K562 (cell line): ENCODE data around the gene HEXD. TPM values are rescaled to one million over a fixed set of nuclear protein-coding genes. Genes with fewer than 3 reads are reported as not detected.

ENCODE experiments used
- ATAC-seq: fragments of 200-7000 bp; cut with Tn5 transposase; 3 replicates; pipeline ENCODE4 v1.9.1; 2020; ENCODE audit warnings: moderate library complexity
- BruUV-seq: library from RNA; stranded (reverse); fragments of 400-500 nt; replicated peaks from 2 replicates; lab custom pipeline; 2021; lab: Mats Ljungman, UMichigan
- CTCF ChIA-PET: fragments of 300-600 bp; formaldehyde crosslinking; extraction: SDS; loops from one replicate; lab custom pipeline; 2021; ENCODE audit warnings: low intra/inter-chr PET ratio; lab: Yijun Ruan, JAX
- POLR2A ChIA-PET: fragments of 300-600, 350-650 bp; sonication (Branson Sonifier 250); formaldehyde crosslinking; extraction: SDS; loops from one replicate; lab custom pipeline; 2021; ENCODE audit warnings: antibody characterized with exemption, inconsistent platforms; lab: Yijun Ruan, JAX
- DNase-seq, 4 experiments: peaks; one replicate each; pipeline versions ENCODE4 v3.0.0 to v3.0.0-alpha.2; 2011 to 2018; ENCODE audit warnings: low spot score in 3 of 4, mixed read lengths in 3 of 4; ENCODE audit errors: extremely low read depth in 1 of 4
- FAIRE-seq: peaks from 2 replicates; lab custom pipeline; 2011; peaks lifted over from hg19 to GRCh38; lab: Jason Lieb, UNC
- H2AFZ ChIP-seq: 2 replicates; pipeline ENCODE4 v1.6.0; 2011; ENCODE audit warnings: low read depth, low read length, control low read depth, inconsistent platforms
- H3K27ac ChIP-seq: fragments of 200-600 bp; 3 replicates; pipeline ENCODE4 v1.8.0; 2011; ENCODE audit warnings: low read depth, mild to moderate bottlenecking, control low read depth, inconsistent platforms, low read length, moderate library complexity, mixed read lengths; ENCODE audit errors: extremely low read depth
- H3K27me3 ChIP-seq, 2 experiments: fragments of 300-600 bp in 1 of 2; 2 replicates in 1 of 2; 3 replicates in 1 of 2; pipeline versions ENCODE4 v1.6.0 to v1.8.0; 2011; ENCODE audit warnings: inconsistent platforms in 2 of 2, low read length in 2 of 2, mild to moderate bottlenecking in 1 of 2, mixed read lengths in 1 of 2, moderate library complexity in 1 of 2; ENCODE audit not compliant: control insufficient read depth in 2 of 2, insufficient read depth in 2 of 2
- H3K36me3 ChIP-seq: fragments of 300-600 bp; 3 replicates; pipeline ENCODE4 v1.8.0; 2011; ENCODE audit warnings: mild to moderate bottlenecking, low read length, inconsistent platforms; ENCODE audit not compliant: control insufficient read depth, insufficient read depth
- H3K4me1 ChIP-seq, 2 experiments: fragments of 200-600 bp in 1 of 2; replicated peaks in 1 of 2; 2 replicates in 1 of 2; 3 replicates in 1 of 2; pipeline versions ENCODE4 v1.5.1 to v1.8.0; 2011; ENCODE audit warnings: inconsistent platforms in 2 of 2, low read length in 2 of 2, mild to moderate bottlenecking in 1 of 2, mixed read lengths in 1 of 2, moderate library complexity in 1 of 2; ENCODE audit not compliant: control insufficient read depth in 2 of 2, insufficient read depth in 2 of 2
- H3K4me2 ChIP-seq: 2 replicates; pipeline ENCODE4 v1.6.1; 2011; ENCODE audit warnings: low read length, control low read depth, inconsistent platforms, mixed read lengths; ENCODE audit not compliant: insufficient read depth
- H3K4me3 ChIP-seq: fragments of 200-600 bp; sonication (generic), shearing (Covaris generic); 2 replicates; pipeline ENCODE4 v1.5.1; 2016; ENCODE audit warnings: control low read depth, inconsistent platforms
- H3K79me2 ChIP-seq: fragments of 200-600 bp; 3 replicates; pipeline ENCODE4 v1.8.0; 2011; ENCODE audit warnings: low read length, inconsistent platforms; ENCODE audit not compliant: control insufficient read depth, insufficient read depth
- H3K9ac ChIP-seq, 2 experiments: 2 replicates each; pipeline versions ENCODE4 v1.6.0 to v1.6.1; 2011; ENCODE audit warnings: low read depth in 2 of 2, low read length in 2 of 2, control low read depth in 1 of 2, inconsistent platforms in 1 of 2, mild to moderate bottlenecking in 1 of 2, mixed read lengths in 1 of 2; ENCODE audit not compliant: insufficient read depth in 1 of 2
- H3K9me1 ChIP-seq: one replicate; pipeline ENCODE4 v1.6.0; 2011; ENCODE audit warnings: inconsistent platforms, mild to moderate bottlenecking, low read length, moderate library complexity; ENCODE audit not compliant: control insufficient read depth, insufficient read depth
- H3K9me3 ChIP-seq: replicated peaks from 2 replicates; pipeline ENCODE4 v1.5.1; 2011; ENCODE audit warnings: low read depth, low read length, inconsistent platforms; ENCODE audit not compliant: control insufficient read depth, insufficient read depth
- H4K20me1 ChIP-seq: replicated peaks from 2 replicates; pipeline ENCODE4 v1.6.1; 2011; ENCODE audit warnings: low read length, inconsistent platforms, mixed read lengths; ENCODE audit not compliant: control insufficient read depth, insufficient read depth
- C11orf30 ChIP-seq: fragments of 450-650 bp; IDR thresholded peaks from 2 replicates; pipeline ENCODE4 v1.6.1; 2016; ENCODE audit warnings: low read depth, mild to moderate bottlenecking
- CREB1 ChIP-seq, 2 experiments: sonication (generic) in 1 of 2; formaldehyde crosslinking in 1 of 2; IDR thresholded peaks; 2 replicates each; pipeline versions ENCODE4 v1.6.1 to v1.8.0; 2012 to 2022; ENCODE audit warnings: inconsistent platforms in 1 of 2, mild to moderate bottlenecking in 1 of 2, missing genetic modification reagents in 1 of 2, moderate library complexity in 1 of 2
- E2F5 ChIP-seq: sonication (generic); formaldehyde crosslinking; IDR thresholded peaks from 2 replicates; pipeline ENCODE4 v1.8.0; 2022; ENCODE audit warnings: mild to moderate bottlenecking, missing genetic modification reagents
- ETV6 ChIP-seq, 3 experiments: fragments of 150-350 bp in 1 of 3; sonication (generic) in 1 of 3; formaldehyde crosslinking in 1 of 3; IDR thresholded peaks; 2 replicates each; pipeline versions ENCODE4 v1.6.1 to v1.8.0; 2014 to 2022; ENCODE audit warnings: borderline replicate concordance in 2 of 3, low read depth in 2 of 3, antibody characterized with exemption in 1 of 3, low read length in 1 of 3, mild to moderate bottlenecking in 1 of 3, missing genetic modification reagents in 1 of 3
- HMG20B ChIP-seq: fragments of 250-450 bp; sonication (Bioruptor Pico); IDR thresholded peaks from 2 replicates; pipeline ENCODE4 v1.5.0; 2021; ENCODE audit warnings: mild to moderate bottlenecking
- IFI16 ChIP-seq: fragments of 250-450 bp; sonication (Bioruptor Pico); IDR thresholded peaks from 2 replicates; pipeline ENCODE4 v2.1.2; 2022; ENCODE audit warnings: mild to moderate bottlenecking, inconsistent platforms
- NCOR1 ChIP-seq: fragments of 450-650 bp; IDR thresholded peaks from 2 replicates; pipeline ENCODE4 v1.6.1; 2016; ENCODE audit warnings: mild to moderate bottlenecking, moderate library complexity
- RB1 ChIP-seq: fragments of 450-650 bp; IDR thresholded peaks from 2 replicates; pipeline ENCODE4 v1.6.1; 2017; ENCODE audit warnings: low read depth, mild to moderate bottlenecking
- RBM39 ChIP-seq: fragments of 200-400 bp; formaldehyde crosslinking; optimal IDR thresholded peaks from 2 replicates; pipeline ENCODE3; 2018; ENCODE audit warnings: low read depth, low read length
- RFX5 ChIP-seq: IDR thresholded peaks from 2 replicates; pipeline ENCODE4 v1.6.1; 2011; ENCODE audit warnings: low read depth, mild to moderate bottlenecking, improper control_type of control experiment, low read length
- ZC3H11A ChIP-seq: IDR thresholded peaks from 2 replicates; pipeline ENCODE4 v1.6.1; 2012; ENCODE audit warnings: low read depth, low read length, improper control_type of control experiment
- ZNF77 ChIP-seq: fragments of 250-450 bp; sonication (Bioruptor Pico); IDR thresholded peaks from 2 replicates; pipeline ENCODE4 v1.5.0; 2020
- WGBS: fragments of 100-300 bp; shearing (Covaris generic); methylation state at CpG from one replicate; pipeline ENCODE4 v1.1.6; 2016; ENCODE audit warnings: low coverage, mixed read lengths; ENCODE audit not compliant: insufficient coverage; ENCODE audit errors: missing lambda C conversion rate; 5-methylcytosine and 5-hydroxymethylcytosine counted together
- in situ Hi-C: fragments of 300-500 bp; cut with MboI; formaldehyde crosslinking; loops from 4 replicates; pipeline ENCODE4 v1.15.0; 2018; ENCODE audit warnings: inconsistent platforms, mixed read lengths
- intact Hi-C: fragments of 100-400 bp; cut with micrococcal nuclease; formaldehyde crosslinking; loops from 2 replicates; pipeline ENCODE4 v1.14.2; 2022
- polyA plus RNA-seq, 8 experiments: library from polyadenylated mRNA; depleted of rRNA in 4 of 8; stranded (reverse) in 5 of 8; unstranded in 3 of 8; fragments of >200 nt; fragmentation: Nextera tagmentation in 2 of 8; fragmentation: Illumina TruSeq in 1 of 8; extraction: Ambion mirVana in 2 of 8; extraction: Trizol in 1 of 8; gene quantifications; 2 replicates each; pipeline versions ENCODE4 v1.2.1 to v1.2.3, GENCODE V29; 2011 to 2014; ENCODE audit warnings: inconsistent platforms in 1 of 8, missing spikeins in 1 of 8
- total RNA-seq, 7 experiments: library from RNA; depleted of rRNA in 6 of 7; stranded (reverse); fragments of >200 nt in 6 of 7; fragmentation: Illumina TruSeq in 2 of 7; extraction: Trizol in 2 of 7; gene quantifications; 2 replicates each; pipeline versions ENCODE4 v1.2.1 to v1.2.3, GENCODE V29; 2011 to 2021; ENCODE audit warnings: low replicate concordance in 1 of 7
- TF ChIP-seq, protein P1 (sequence below): fragments of 250-450 bp; sonication (Bioruptor Pico); IDR thresholded peaks from 2 replicates; pipeline ENCODE4 v1.5.0; 2020; ENCODE audit warnings: mild to moderate bottlenecking, borderline replicate concordance
- TF ChIP-seq, protein P2 (sequence below): fragments of 250-450 bp; sonication (Bioruptor Pico); IDR thresholded peaks from 2 replicates; pipeline ENCODE4 v1.9.0; 2021; ENCODE audit warnings: mild to moderate bottlenecking, inconsistent platforms
- TF ChIP-seq, protein P3 (sequence below): fragments of 150-350 bp; conservative IDR thresholded peaks from 2 replicates; pipeline ENCODE4 v1.6.1; 2014; ENCODE audit warnings: low read length

The HEXD gene
- total and polyA plus RNA-seq, 9 of the 15 experiments (the other 6 are each of a cell fraction or from before 2014, with no cell fraction given) = 1.0 to 25.3 (median 10.0) TPM

- intact Hi-C loops = no loop called here
- 8% methylated on average over 3 of the region's 3 CpGs for WGBS
- TF ChIP-seq RB1 = no peak
- TF ChIP-seq RBM39 = no peak
- no peak for TF ChIP-seq ETV6 (IDR thresholded peaks at IDR 0.05; ENCODE audit: borderline replicate concordance in 1 of 2, low read depth in 2 of 2, low read length in 1 of 2)
- no peak for TF ChIP-seq ETV6 (CRISPR knock-in tag; IDR thresholded peaks at IDR 0.05; ENCODE audit: borderline replicate concordance)
- no peak for TF ChIP-seq HMG20B (CRISPR knock-in tag)
- TF ChIP-seq ZC3H11A = no peak
- no peak for TF ChIP-seq IFI16
- TF ChIP-seq C11orf30 = no peak
- TF ChIP-seq NCOR1 = no peak
- no peak for TF ChIP-seq RFX5
- TF ChIP-seq, protein P1, sequence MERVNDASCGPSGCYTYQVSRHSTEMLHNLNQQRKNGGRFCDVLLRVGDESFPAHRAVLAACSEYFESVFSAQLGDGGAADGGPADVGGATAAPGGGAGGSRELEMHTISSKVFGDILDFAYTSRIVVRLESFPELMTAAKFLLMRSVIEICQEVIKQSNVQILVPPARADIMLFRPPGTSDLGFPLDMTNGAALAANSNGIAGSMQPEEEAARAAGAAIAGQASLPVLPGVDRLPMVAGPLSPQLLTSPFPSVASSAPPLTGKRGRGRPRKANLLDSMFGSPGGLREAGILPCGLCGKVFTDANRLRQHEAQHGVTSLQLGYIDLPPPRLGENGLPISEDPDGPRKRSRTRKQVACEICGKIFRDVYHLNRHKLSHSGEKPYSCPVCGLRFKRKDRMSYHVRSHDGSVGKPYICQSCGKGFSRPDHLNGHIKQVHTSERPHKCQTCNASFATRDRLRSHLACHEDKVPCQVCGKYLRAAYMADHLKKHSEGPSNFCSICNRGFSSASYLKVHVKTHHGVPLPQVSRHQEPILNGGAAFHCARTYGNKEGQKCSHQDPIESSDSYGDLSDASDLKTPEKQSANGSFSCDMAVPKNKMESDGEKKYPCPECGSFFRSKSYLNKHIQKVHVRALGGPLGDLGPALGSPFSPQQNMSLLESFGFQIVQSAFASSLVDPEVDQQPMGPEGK = no peak
- TF ChIP-seq E2F5 (CRISPR knock-in tag) = no peak
- TF ChIP-seq, protein P2, sequence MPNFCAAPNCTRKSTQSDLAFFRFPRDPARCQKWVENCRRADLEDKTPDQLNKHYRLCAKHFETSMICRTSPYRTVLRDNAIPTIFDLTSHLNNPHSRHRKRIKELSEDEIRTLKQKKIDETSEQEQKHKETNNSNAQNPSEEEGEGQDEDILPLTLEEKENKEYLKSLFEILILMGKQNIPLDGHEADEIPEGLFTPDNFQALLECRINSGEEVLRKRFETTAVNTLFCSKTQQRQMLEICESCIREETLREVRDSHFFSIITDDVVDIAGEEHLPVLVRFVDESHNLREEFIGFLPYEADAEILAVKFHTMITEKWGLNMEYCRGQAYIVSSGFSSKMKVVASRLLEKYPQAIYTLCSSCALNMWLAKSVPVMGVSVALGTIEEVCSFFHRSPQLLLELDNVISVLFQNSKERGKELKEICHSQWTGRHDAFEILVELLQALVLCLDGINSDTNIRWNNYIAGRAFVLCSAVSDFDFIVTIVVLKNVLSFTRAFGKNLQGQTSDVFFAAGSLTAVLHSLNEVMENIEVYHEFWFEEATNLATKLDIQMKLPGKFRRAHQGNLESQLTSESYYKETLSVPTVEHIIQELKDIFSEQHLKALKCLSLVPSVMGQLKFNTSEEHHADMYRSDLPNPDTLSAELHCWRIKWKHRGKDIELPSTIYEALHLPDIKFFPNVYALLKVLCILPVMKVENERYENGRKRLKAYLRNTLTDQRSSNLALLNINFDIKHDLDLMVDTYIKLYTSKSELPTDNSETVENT (CRISPR knock-in tag) = no peak
- no peak for TF ChIP-seq ZNF77 (CRISPR knock-in tag)
- no peak for TF ChIP-seq CREB1 (IDR thresholded peaks at IDR 0.05)
- no peak for TF ChIP-seq CREB1 (CRISPR knock-in tag; IDR thresholded peaks at IDR 0.05)
- TF ChIP-seq, protein P3, sequence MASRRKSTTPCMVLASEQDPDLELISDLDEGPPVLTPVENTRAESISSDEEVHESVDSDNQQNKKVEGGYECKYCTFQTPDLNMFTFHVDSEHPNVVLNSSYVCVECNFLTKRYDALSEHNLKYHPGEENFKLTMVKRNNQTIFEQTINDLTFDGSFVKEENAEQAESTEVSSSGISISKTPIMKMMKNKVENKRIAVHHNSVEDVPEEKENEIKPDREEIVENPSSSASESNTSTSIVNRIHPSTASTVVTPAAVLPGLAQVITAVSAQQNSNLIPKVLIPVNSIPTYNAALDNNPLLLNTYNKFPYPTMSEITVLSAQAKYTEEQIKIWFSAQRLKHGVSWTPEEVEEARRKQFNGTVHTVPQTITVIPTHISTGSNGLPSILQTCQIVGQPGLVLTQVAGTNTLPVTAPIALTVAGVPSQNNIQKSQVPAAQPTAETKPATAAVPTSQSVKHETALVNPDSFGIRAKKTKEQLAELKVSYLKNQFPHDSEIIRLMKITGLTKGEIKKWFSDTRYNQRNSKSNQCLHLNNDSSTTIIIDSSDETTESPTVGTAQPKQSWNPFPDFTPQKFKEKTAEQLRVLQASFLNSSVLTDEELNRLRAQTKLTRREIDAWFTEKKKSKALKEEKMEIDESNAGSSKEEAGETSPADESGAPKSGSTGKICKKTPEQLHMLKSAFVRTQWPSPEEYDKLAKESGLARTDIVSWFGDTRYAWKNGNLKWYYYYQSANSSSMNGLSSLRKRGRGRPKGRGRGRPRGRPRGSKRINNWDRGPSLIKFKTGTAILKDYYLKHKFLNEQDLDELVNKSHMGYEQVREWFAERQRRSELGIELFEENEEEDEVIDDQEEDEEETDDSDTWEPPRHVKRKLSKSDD = no peak
Observed at GRCh38 chr17:82452162-82452561, 34.0 kb downstream of the HEXD start.

More at GRCh38 chr17:82452162-82452561, 34.0 kb downstream of the HEXD start:
- Histone ChIP-seq H3K79me2 (peaks cover 27% of the 10 kb centered on the region), H3K9me3 (no peaks in the 10 kb centered on the region), H3K27me3 (no peaks in the 10 kb centered on the region), H3K9ac (no peak overlapping the region), H4K20me1 (no peaks in the 10 kb centered on the region), H3K27ac (no peak overlapping the region), H3K4me3 (no peak overlapping the region), H3K9me1 (no peaks in the 10 kb centered on the region), H3K4me1 (peaks cover 36 to 51% of the 10 kb centered on the region in 2 experiments), H3K4me2 (no peak overlapping the region; the same call in 1 of the 2 replicates), H3K36me3 (peaks cover 10% of the 10 kb centered on the region; the same call in 2 of the 3 replicates), H2AFZ (no peak overlapping the region)
- DNase-seq (no peak), FAIRE-seq (no peak), ATAC-seq (no peak)
- in situ Hi-C loops = no loop called here
- ChIA-PET CTCF (no interaction called here), POLR2A (interaction anchor here (0.5 kb wide), 1 partner anchor 440 kb away, joined by 3 read pairs; no protein-coding TSS in a partner anchor)
- BruUV-seq = no TSS peak
